GM23338 (cell line): ENCODE measurements around the gene MNX1.

Experiments used
- CTCF ChIP-seq, 2 experiments: fragments of 200-600 bp in 1 of 2; sonication (generic) in 1 of 2; conservative IDR thresholded peaks; 2 replicates each; pipeline versions ENCODE4 v1.5.1 to v1.6.1; 2016 to 2017; ENCODE audit warnings: antibody characterized with exemption in 2 of 2, low read depth in 2 of 2, mild to moderate bottlenecking in 2 of 2, moderate library complexity in 1 of 2
- EZH2phosphoT487 ChIP-seq: fragments of 200-600 bp; sonication (generic); IDR thresholded peaks from one replicate; pipeline ENCODE4 v1.8.1; 2018; ENCODE audit warnings: antibody characterized with exemption; ENCODE audit not compliant: unreplicated experiment
- POLR2AphosphoS5 ChIP-seq: IDR thresholded peaks from 2 replicates; pipeline ENCODE4 v1.6.1; 2016; ENCODE audit warnings: antibody characterized with exemption, low read depth
- TF ChIP-seq, protein P1 (sequence below): IDR thresholded peaks from one replicate; pipeline ENCODE4 v1.6.1; 2018; ENCODE audit warnings: antibody characterized with exemption; ENCODE audit not compliant: unreplicated experiment

GRCh38 chr7:156985101-156985992, 25.1 kb downstream of the MNX1 start:
- no peak for TF ChIP-seq EZH2phosphoT487
- TF ChIP-seq CTCF (conservative IDR thresholded peaks at IDR 0.05; ENCODE audit: low read depth in 2 of 2): peak; percentile 8 to 36; a peak in 2 of 4 replicates
- TF ChIP-seq POLR2AphosphoS5: no peak
- TF ChIP-seq, protein P1, sequence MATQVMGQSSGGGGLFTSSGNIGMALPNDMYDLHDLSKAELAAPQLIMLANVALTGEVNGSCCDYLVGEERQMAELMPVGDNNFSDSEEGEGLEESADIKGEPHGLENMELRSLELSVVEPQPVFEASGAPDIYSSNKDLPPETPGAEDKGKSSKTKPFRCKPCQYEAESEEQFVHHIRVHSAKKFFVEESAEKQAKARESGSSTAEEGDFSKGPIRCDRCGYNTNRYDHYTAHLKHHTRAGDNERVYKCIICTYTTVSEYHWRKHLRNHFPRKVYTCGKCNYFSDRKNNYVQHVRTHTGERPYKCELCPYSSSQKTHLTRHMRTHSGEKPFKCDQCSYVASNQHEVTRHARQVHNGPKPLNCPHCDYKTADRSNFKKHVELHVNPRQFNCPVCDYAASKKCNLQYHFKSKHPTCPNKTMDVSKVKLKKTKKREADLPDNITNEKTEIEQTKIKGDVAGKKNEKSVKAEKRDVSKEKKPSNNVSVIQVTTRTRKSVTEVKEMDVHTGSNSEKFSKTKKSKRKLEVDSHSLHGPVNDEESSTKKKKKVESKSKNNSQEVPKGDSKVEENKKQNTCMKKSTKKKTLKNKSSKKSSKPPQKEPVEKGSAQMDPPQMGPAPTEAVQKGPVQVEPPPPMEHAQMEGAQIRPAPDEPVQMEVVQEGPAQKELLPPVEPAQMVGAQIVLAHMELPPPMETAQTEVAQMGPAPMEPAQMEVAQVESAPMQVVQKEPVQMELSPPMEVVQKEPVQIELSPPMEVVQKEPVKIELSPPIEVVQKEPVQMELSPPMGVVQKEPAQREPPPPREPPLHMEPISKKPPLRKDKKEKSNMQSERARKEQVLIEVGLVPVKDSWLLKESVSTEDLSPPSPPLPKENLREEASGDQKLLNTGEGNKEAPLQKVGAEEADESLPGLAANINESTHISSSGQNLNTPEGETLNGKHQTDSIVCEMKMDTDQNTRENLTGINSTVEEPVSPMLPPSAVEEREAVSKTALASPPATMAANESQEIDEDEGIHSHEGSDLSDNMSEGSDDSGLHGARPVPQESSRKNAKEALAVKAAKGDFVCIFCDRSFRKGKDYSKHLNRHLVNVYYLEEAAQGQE: no peak
